ENCODE measurements around the gene VWC2.

Gene VWC2

GRCh38 chr7:49771427-49772176 is 1.8 kb upstream of the VWC2 start:
- H3K36me3 ChIP-seq (ENCODE audit: control insufficient read depth, insufficient read depth, low read length): no peaks in the 10 kb centered on the region
- no peak overlapping the region for H3K4me3 ChIP-seq (ENCODE audit: low read depth, low read length)
- no peaks in the 10 kb centered on the region for H3K9me3 ChIP-seq (ENCODE audit: control insufficient read depth, insufficient read depth, low read depth, low read length)
- H3K4me1 ChIP-seq (ENCODE audit: control insufficient read depth, insufficient read depth, low read length): 0 out of 2 replicates have a peak, but pooled peaks cover 5% of the 10 kb centered on the region
- H3K9ac ChIP-seq (ENCODE audit: low read length): no peak overlapping the region
- H3K27ac ChIP-seq (ENCODE audit: low read depth, low read length): no peak overlapping the region
- H3K27me3 ChIP-seq (ENCODE audit: control insufficient read depth, insufficient read depth, low read length): peaks cover 90% of the 10 kb centered on the region

- 0 out of 2 replicates have a peak, but pooled peaks cover 5% of the 10 kb centered on the region for H3K4me1 ChIP-seq (ENCODE audit: control insufficient read depth, insufficient read depth, low read length)
- H3K9ac ChIP-seq (ENCODE audit: low read length): peak overlapping the region; percentile 20
- H3K4me3 ChIP-seq (ENCODE audit: low read depth, low read length): peak overlapping the region; percentile 67
- peaks cover 96% of the 10 kb centered on the region for H3K27me3 ChIP-seq (ENCODE audit: control insufficient read depth, insufficient read depth, low read length)
- H3K9me3 ChIP-seq (ENCODE audit: control insufficient read depth, insufficient read depth, low read depth, low read length): no peaks in the 10 kb centered on the region
- no peak overlapping the region for H3K27ac ChIP-seq (ENCODE audit: low read depth, low read length)
- no peaks in the 10 kb centered on the region for H3K36me3 ChIP-seq (ENCODE audit: control insufficient read depth, insufficient read depth, low read length)
Observed at GRCh38 chr7:49772916-49773217, 571 bp upstream of the VWC2 start.

DNA sequence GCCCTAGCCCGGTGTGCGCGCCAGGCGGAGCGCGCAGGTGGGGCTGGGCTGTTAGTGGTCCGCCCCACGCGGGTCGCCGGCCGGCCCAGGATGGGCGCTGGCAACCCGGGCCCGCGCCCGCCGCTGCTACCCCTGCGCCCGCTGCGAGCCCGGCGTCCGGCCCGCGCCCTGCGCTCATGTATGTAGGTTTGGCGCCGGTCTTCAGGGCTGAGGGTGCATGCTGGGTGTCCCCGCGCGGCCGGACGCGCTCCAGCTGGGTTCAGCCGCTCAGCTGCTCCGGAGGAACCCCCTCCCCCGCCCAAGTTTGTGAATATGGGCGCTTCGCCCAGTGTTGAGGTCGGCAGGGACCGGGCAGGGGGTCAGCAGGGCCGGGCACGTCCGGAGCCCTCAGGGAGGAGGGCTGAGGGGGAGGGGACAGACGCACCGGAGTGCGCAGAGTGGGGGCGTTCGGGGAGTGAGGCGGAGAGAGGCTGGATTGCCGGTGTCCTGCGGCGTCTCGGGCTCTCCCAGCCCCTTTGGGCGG is 559 bp downstream of the VWC2 start:
- H3K27me3 ChIP-seq (ENCODE audit: control insufficient read depth, insufficient read depth, low read length): peaks cover 86% of the 10 kb centered on the region
- peak overlapping the region; percentile 67 for H3K4me3 ChIP-seq (ENCODE audit: low read depth, low read length)
- H3K27ac ChIP-seq (ENCODE audit: low read depth, low read length): no peak overlapping the region

DNA sequence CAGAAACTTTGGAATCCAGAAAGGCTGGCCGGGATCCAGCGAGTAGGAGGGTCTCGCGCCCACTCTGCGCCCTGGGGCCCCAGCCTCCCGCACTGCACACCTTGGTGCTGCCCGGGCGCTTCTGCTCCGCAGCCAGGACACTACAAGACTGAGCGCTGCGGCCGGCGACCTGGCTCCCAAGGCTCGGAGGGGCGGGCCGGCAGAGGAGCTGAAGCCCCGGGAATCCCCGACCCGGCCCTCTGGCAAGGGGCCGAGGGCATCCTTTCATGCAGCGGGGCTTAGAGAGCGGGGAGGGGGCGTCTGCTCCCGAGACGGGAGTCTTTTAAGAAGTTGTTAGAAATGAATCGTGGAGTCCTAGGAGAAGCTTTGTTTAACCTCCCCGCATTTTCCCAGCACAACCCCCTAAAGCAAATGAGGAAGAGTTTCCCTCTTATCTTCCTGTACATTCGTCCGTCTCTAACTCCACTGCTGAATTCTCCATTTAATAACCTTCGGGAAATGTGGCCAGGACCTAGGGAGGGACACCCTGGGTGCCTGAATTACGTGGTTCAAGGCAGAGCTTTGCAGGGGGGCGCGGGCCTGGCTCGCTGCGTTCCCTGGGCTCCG is 1.1 kb downstream of the VWC2 start:
- Histone ChIP-seq H3K27ac (ENCODE audit: low read depth, low read length) (no peak overlapping the region), H3K4me1 (ENCODE audit: control insufficient read depth, insufficient read depth, low read length) (0 out of 2 replicates have a peak, but pooled peaks cover 5% of the 10 kb centered on the region), H3K36me3 (ENCODE audit: control insufficient read depth, insufficient read depth, low read length) (no peaks in the 10 kb centered on the region), H3K9me3 (ENCODE audit: control insufficient read depth, insufficient read depth, low read depth, low read length) (no peaks in the 10 kb centered on the region), H3K27me3 (ENCODE audit: control insufficient read depth, insufficient read depth, low read length) (peaks cover 80% of the 10 kb centered on the region), H3K9ac (ENCODE audit: low read length) (no peak overlapping the region), H3K4me3 (ENCODE audit: low read depth, low read length) (peak overlapping the region; percentile 67)

More for the DNA sequence above, 559 bp downstream of the VWC2 start:
- H3K36me3 ChIP-seq (ENCODE audit: control insufficient read depth, insufficient read depth, low read length): no peaks in the 10 kb centered on the region
- H3K9me3 ChIP-seq (ENCODE audit: control insufficient read depth, insufficient read depth, low read depth, low read length): no peaks in the 10 kb centered on the region
- H3K9ac ChIP-seq (ENCODE audit: low read length): peak overlapping the region; percentile 9
- 0 out of 2 replicates have a peak, but pooled peaks cover 5% of the 10 kb centered on the region for H3K4me1 ChIP-seq (ENCODE audit: control insufficient read depth, insufficient read depth, low read length)

- H3K9me3 ChIP-seq (ENCODE audit: control insufficient read depth, insufficient read depth, low read depth, low read length): no peaks in the 10 kb centered on the region; the same call in 1 of the 2 replicates
- H3K27me3 ChIP-seq (ENCODE audit: control insufficient read depth, insufficient read depth, low read length): peaks cover 72% of the 10 kb centered on the region
- H3K4me1 ChIP-seq (ENCODE audit: control insufficient read depth, insufficient read depth, low read length): 0 out of 2 replicates have a peak, but pooled peaks cover 5% of the 10 kb centered on the region
- no peak overlapping the region for H3K27ac ChIP-seq (ENCODE audit: low read depth, low read length)
- H3K4me3 ChIP-seq (ENCODE audit: low read depth, low read length): peak overlapping the region; percentile 67
- no peak overlapping the region for H3K9ac ChIP-seq (ENCODE audit: low read length)
- no peaks in the 10 kb centered on the region for H3K36me3 ChIP-seq (ENCODE audit: control insufficient read depth, insufficient read depth, low read length)
Observed at GRCh38 chr7:49775065-49775948, 1.9 kb downstream of the VWC2 start.

GRCh38 chr7:49775949-49776443 is 2.6 kb downstream of the VWC2 start:
- H3K9me3 ChIP-seq (ENCODE audit: control insufficient read depth, insufficient read depth, low read depth, low read length): no peaks in the 10 kb centered on the region; the same call in 1 of the 2 replicates
- peak overlapping the region; percentile 67 for H3K4me3 ChIP-seq (ENCODE audit: low read depth, low read length)

GRCh38 chr7:49776994-49777393 is 3.6 kb downstream of the VWC2 start:
- H3K9ac ChIP-seq (ENCODE audit: low read length): no peak overlapping the region
- H3K27me3 ChIP-seq (ENCODE audit: control insufficient read depth, insufficient read depth, low read length): peaks cover 56% of the 10 kb centered on the region
- no peaks in the 10 kb centered on the region; the same call in 1 of the 2 replicates for H3K9me3 ChIP-seq (ENCODE audit: control insufficient read depth, insufficient read depth, low read depth, low read length)
- H3K27ac ChIP-seq (ENCODE audit: low read depth, low read length): no peak overlapping the region
- no peaks in the 10 kb centered on the region for H3K36me3 ChIP-seq (ENCODE audit: control insufficient read depth, insufficient read depth, low read length)
- H3K4me1 ChIP-seq (ENCODE audit: control insufficient read depth, insufficient read depth, low read length): 0 out of 2 replicates have a peak, but pooled peaks cover 5% of the 10 kb centered on the region
- no peak overlapping the region for H3K4me3 ChIP-seq (ENCODE audit: low read depth, low read length)

More at GRCh38 chr7:49775949-49776443, 2.6 kb downstream of the VWC2 start:
- H3K27ac ChIP-seq (ENCODE audit: low read depth, low read length): no peak overlapping the region
- peaks cover 66% of the 10 kb centered on the region for H3K27me3 ChIP-seq (ENCODE audit: control insufficient read depth, insufficient read depth, low read length)
- H3K9ac ChIP-seq (ENCODE audit: low read length): no peak overlapping the region
- H3K4me1 ChIP-seq (ENCODE audit: control insufficient read depth, insufficient read depth, low read length): 0 out of 2 replicates have a peak, but pooled peaks cover 5% of the 10 kb centered on the region
- no peaks in the 10 kb centered on the region for H3K36me3 ChIP-seq (ENCODE audit: control insufficient read depth, insufficient read depth, low read length)

DNA sequence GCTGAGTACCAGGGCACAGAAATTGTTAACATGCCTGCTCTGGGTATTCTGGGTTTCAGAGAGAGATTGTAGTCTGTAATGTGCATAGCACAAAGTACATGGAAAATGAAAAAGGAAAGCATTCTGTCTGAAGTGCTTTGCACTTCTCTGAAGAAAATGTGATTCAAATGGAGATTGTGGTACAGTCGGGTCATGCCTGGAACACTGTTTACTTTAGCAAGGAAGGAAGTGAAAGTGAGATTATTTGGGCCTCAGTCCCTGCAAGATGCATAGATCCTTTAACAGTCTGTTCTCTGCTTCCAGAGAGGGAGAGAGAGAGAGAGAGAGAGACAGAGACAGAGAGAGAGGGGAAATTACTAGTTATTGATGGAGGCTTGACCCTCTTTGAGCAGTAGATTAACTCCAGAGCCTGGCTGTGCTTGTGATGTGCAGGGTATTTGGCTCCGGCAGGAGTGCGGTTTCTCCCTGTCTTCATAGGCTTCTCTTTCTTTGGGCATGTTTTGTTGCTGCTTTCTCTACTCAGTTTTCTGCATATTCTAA is 5.4 kb downstream of the VWC2 start:
- H3K9ac ChIP-seq (ENCODE audit: low read length): no peak overlapping the region
- H3K27me3 ChIP-seq (ENCODE audit: control insufficient read depth, insufficient read depth, low read length): peaks cover 38% of the 10 kb centered on the region
- H3K36me3 ChIP-seq (ENCODE audit: control insufficient read depth, insufficient read depth, low read length): no peaks in the 10 kb centered on the region
- no peaks in the 10 kb centered on the region for H3K4me1 ChIP-seq (ENCODE audit: control insufficient read depth, insufficient read depth, low read length)
- H3K27ac ChIP-seq (ENCODE audit: low read depth, low read length): no peak overlapping the region
- H3K9me3 ChIP-seq (ENCODE audit: control insufficient read depth, insufficient read depth, low read depth, low read length): no peaks in the 10 kb centered on the region; the same call in 1 of the 2 replicates
- no peak overlapping the region for H3K4me3 ChIP-seq (ENCODE audit: low read depth, low read length)

- no peak overlapping the region for H3K4me3 ChIP-seq (ENCODE audit: low read depth, low read length)
- H3K9ac ChIP-seq (ENCODE audit: low read length): no peak overlapping the region
- H3K27me3 ChIP-seq (ENCODE audit: control insufficient read depth, insufficient read depth, low read length): peaks cover 17% of the 10 kb centered on the region
- H3K4me1 ChIP-seq (ENCODE audit: control insufficient read depth, insufficient read depth, low read length): no peaks in the 10 kb centered on the region
- H3K27ac ChIP-seq (ENCODE audit: low read depth, low read length): no peak overlapping the region
- no peaks in the 10 kb centered on the region for H3K36me3 ChIP-seq (ENCODE audit: control insufficient read depth, insufficient read depth, low read length)
- H3K9me3 ChIP-seq (ENCODE audit: control insufficient read depth, insufficient read depth, low read depth, low read length): no peaks in the 10 kb centered on the region; the same call in 1 of the 2 replicates
Observed at GRCh38 chr7:49780953-49781352, 7.5 kb downstream of the VWC2 start.

- no peak overlapping the region for H3K27ac ChIP-seq (ENCODE audit: low read depth, low read length)
- no peak overlapping the region for H3K4me3 ChIP-seq (ENCODE audit: low read depth, low read length)
Observed at GRCh38 chr7:49781996-49782395, 8.6 kb downstream of the VWC2 start.

More at GRCh38 chr7:49781996-49782395, 8.6 kb downstream of the VWC2 start:
- H3K9me3 ChIP-seq (ENCODE audit: control insufficient read depth, insufficient read depth, low read depth, low read length): no peaks in the 10 kb centered on the region; the same call in 1 of the 2 replicates
- no peaks in the 10 kb centered on the region for H3K36me3 ChIP-seq (ENCODE audit: control insufficient read depth, insufficient read depth, low read length)
- no peak overlapping the region for H3K9ac ChIP-seq (ENCODE audit: low read length)
- H3K4me1 ChIP-seq (ENCODE audit: control insufficient read depth, insufficient read depth, low read length): no peaks in the 10 kb centered on the region
- H3K27me3 ChIP-seq (ENCODE audit: control insufficient read depth, insufficient read depth, low read length): peaks cover 6% of the 10 kb centered on the region

Data from HUES6 (cell line).